Measurements from ENCODE around the gene PDGFD. TPM values are rescaled to one million over a fixed set of nuclear protein-coding genes. Genes with fewer than 3 reads are reported as not detected.

Gene PDGFD
- total and polyA plus RNA-seq, 4 experiments from 2014 or later = 0.10 TPM; not detected in 3

GRCh38 chr11:103987629-103988594, 176.0 kb downstream of the PDGFD start:
- no peak overlapping the region for H3K4me3 Mint-ChIP-seq
- no peaks in the 10 kb centered on the region for H3K4me1 Mint-ChIP-seq
- Histone ChIP-seq H3K27me3 (ENCODE audit: insufficient read depth, low read length) (no peaks in the 10 kb centered on the region), H3K27ac (ENCODE audit: low read depth, low read length) (no peak overlapping the region), H3K9me3 (ENCODE audit: control insufficient read depth in 1 of 2, low read length in 2 of 2) (no peaks in the 10 kb centered on the region), H3K4me3 (ENCODE audit: low read length in 2 of 2) (no peak overlapping the region), H3K36me3 (ENCODE audit: insufficient read depth, low read length) (no peaks in the 10 kb centered on the region), H3K4me1 (ENCODE audit: insufficient read depth, low read length) (no peaks in the 10 kb centered on the region)
- ChIA-PET POLR2A (ENCODE audit: partially characterized antibody) (no interaction called here), CTCF (ENCODE audit: partially characterized antibody) (no interaction called here)
- peaks cover 1% of the 10 kb centered on the region in 2 donors for H3K27me3 Mint-ChIP-seq
- peaks cover 0 to 2% (median 0%) of the 10 kb centered on the region in 8 donors for H3K9me3 Mint-ChIP-seq
- no peaks in the 10 kb centered on the region for H3K36me3 Mint-ChIP-seq
- no peak overlapping the region for H3K27ac Mint-ChIP-seq
- DNase-seq = no peak
- intact Hi-C loops (cut with micrococcal nuclease) = no loop called here

- no peak for DNase-seq
- no peaks in the 10 kb centered on the region for H3K4me1 ChIP-seq (ENCODE audit: insufficient read depth, low read length)
- Mint-ChIP-seq H3K4me1 (no peaks in the 10 kb centered on the region), H3K4me3 (no peak overlapping the region), H3K27ac (no peak overlapping the region), H3K36me3 (no peaks in the 10 kb centered on the region), H3K9me3 (peaks cover 0 to 2% (median 0%) of the 10 kb centered on the region in 8 donors), H3K27me3 (no peaks in the 10 kb centered on the region)
- H3K27ac ChIP-seq (ENCODE audit: low read depth, low read length) = no peak overlapping the region
- H3K4me3 ChIP-seq (ENCODE audit: low read length in 2 of 2) = no peak overlapping the region
- no peaks in the 10 kb centered on the region for H3K36me3 ChIP-seq (ENCODE audit: insufficient read depth, low read length)
- intact Hi-C loops (cut with micrococcal nuclease) = no loop called here
- no peaks in the 10 kb centered on the region for H3K27me3 ChIP-seq (ENCODE audit: insufficient read depth, low read length)
- H3K9me3 ChIP-seq (ENCODE audit: control insufficient read depth in 1 of 2, low read length in 2 of 2) = no peaks in the 10 kb centered on the region
- ChIA-PET CTCF (ENCODE audit: partially characterized antibody) (no interaction called here), POLR2A (ENCODE audit: partially characterized antibody) (no interaction called here)
These were observed 178.9 kb downstream of the PDGFD start for GRCh38 chr11:103985041-103985440.

DNA sequence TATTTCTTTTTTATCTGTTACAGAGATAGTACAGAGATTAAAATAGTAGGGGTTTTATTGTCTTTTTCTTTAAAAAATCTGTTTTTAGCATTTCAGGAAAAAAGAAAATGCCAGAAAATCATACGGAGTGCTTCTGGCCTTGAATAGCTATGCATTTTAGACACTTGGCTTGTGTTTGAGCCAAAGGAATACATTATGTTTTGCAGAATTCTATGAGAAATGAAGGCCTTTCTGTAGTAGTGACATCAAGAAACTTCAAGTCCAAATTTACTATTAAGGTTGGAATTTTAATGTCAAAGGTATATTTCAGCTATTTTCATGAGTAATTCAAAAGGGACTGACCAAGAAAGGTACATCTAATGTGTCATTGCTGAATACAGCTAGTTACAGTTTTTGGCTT, 183.8 kb downstream of the PDGFD start:
- Histone ChIP-seq H3K36me3 (ENCODE audit: insufficient read depth, low read length) (no peaks in the 10 kb centered on the region), H3K4me3 (ENCODE audit: low read length in 2 of 2) (no peak overlapping the region), H3K4me1 (ENCODE audit: insufficient read depth, low read length) (no peaks in the 10 kb centered on the region), H3K27me3 (ENCODE audit: insufficient read depth, low read length) (no peaks in the 10 kb centered on the region), H3K9me3 (ENCODE audit: control insufficient read depth in 1 of 2, low read length in 2 of 2) (no peaks in the 10 kb centered on the region), H3K27ac (ENCODE audit: low read depth, low read length) (no peak overlapping the region)
- H3K4me1 Mint-ChIP-seq = no peaks in the 10 kb centered on the region
- CTCF ChIA-PET (ENCODE audit: partially characterized antibody) = no interaction called here
- peaks cover 0 to 1% of the 10 kb centered on the region in 2 donors for H3K27me3 Mint-ChIP-seq
- POLR2A ChIA-PET (ENCODE audit: partially characterized antibody) = no interaction called here
- H3K27ac Mint-ChIP-seq = no peak overlapping the region
- H3K9me3 Mint-ChIP-seq = peaks cover 0 to 2% (median 0%) of the 10 kb centered on the region in 8 donors
- intact Hi-C loops (cut with micrococcal nuclease) = no loop called here
- no peak for DNase-seq
- no peaks in the 10 kb centered on the region for H3K36me3 Mint-ChIP-seq
- no peak overlapping the region for H3K4me3 Mint-ChIP-seq

DNA sequence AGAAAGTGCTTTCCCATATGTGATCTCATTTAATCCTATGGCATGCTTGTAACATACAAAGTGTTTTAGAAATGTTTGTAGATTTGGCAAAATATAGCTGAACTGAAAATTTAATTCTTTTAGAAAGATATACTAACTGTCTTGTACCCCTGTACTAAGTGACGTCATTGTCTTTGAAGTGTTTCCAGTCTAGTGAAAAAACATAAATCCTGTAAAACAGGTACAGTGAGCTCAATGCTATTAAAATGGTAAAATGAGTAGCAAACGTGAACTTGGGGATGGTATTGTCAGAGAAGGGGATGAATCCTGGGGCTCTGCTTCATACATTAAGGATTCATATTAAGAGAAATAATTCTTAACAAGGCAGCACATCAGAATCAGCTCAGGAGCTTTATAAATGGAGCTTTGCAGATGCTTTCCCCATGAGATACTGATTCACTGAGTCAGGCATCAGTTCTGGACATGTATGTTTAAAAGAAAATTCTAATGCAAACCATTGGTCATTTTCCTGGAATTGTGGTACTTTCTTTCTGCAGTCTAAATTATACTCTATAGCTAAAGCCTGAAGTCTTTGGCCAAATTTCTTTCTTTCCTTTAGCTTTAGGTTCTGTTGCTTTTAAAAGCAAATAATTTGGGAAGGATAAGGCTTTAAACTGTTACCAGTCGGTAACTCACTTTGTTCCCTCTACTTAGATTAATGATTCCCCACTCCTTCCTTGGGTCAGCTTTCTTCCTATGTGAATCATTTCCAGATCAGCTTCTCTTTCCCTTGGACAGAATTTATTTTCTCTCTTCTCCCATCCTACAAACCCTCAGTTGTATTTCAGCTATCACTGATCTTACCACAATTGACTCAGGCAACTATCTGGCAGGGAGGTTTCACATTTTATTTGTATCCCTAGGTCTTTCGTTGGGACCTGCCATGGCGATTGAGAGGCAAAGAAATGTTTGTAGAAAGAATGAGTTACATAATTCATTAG, 185.0 kb downstream of the PDGFD start:
- H3K4me1 Mint-ChIP-seq = no peaks in the 10 kb centered on the region
- no peaks in the 10 kb centered on the region for H3K4me1 ChIP-seq (ENCODE audit: insufficient read depth, low read length)
- H3K9me3 ChIP-seq (ENCODE audit: control insufficient read depth in 1 of 2, low read length in 2 of 2) = no peaks in the 10 kb centered on the region
- no peaks in the 10 kb centered on the region for H3K27me3 ChIP-seq (ENCODE audit: insufficient read depth, low read length)
- H3K27me3 Mint-ChIP-seq = peaks cover 0 to 1% of the 10 kb centered on the region in 2 donors
- ChIA-PET CTCF (ENCODE audit: partially characterized antibody) (no interaction called here), POLR2A (ENCODE audit: partially characterized antibody) (no interaction called here)
- no peak overlapping the region for H3K27ac Mint-ChIP-seq
- H3K4me3 ChIP-seq (ENCODE audit: low read length in 2 of 2) = no peak overlapping the region
- H3K9me3 Mint-ChIP-seq = peaks cover 0 to 2% (median 0%) of the 10 kb centered on the region in 8 donors
- no peak overlapping the region for H3K27ac ChIP-seq (ENCODE audit: low read depth, low read length)
- intact Hi-C loops (cut with micrococcal nuclease) = no loop called here
- no peaks in the 10 kb centered on the region for H3K36me3 ChIP-seq (ENCODE audit: insufficient read depth, low read length)
- no peaks in the 10 kb centered on the region for H3K36me3 Mint-ChIP-seq
- no peak overlapping the region for H3K4me3 Mint-ChIP-seq
- DNase-seq = no peak

DNA sequence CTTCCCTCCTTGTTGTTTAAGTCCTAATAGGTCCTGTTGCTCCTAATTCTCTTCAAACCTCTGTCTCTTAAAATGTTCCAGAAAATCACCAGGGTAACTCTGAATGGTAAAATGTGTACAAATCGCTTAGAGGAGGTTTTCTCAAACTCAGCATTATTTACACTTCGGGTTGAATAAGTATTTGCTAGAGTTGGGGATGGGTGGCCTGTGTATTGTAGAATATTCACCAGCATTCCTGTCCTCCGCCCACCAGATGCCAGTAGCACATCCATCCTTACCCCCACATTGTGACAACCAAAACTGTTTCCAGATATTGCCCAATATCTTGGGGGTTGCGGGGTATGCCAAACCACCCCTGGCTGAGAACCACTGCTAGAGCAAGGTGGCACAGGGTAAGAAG, 191.9 kb downstream of the PDGFD start:
- Mint-ChIP-seq H3K27me3 (no peaks in the 10 kb centered on the region), H3K4me1 (no peaks in the 10 kb centered on the region), H3K36me3 (no peaks in the 10 kb centered on the region), H3K9me3 (peaks cover 0 to 2% (median 0%) of the 10 kb centered on the region in 8 donors), H3K27ac (no peak overlapping the region), H3K4me3 (no peak overlapping the region)
- ChIA-PET POLR2A (ENCODE audit: partially characterized antibody) (no interaction called here), CTCF (ENCODE audit: partially characterized antibody) (no interaction called here)
- Histone ChIP-seq H3K27me3 (ENCODE audit: insufficient read depth, low read length) (no peaks in the 10 kb centered on the region), H3K4me1 (ENCODE audit: insufficient read depth, low read length) (no peaks in the 10 kb centered on the region), H3K9me3 (ENCODE audit: control insufficient read depth in 1 of 2, low read length in 2 of 2) (no peaks in the 10 kb centered on the region), H3K4me3 (ENCODE audit: low read length in 2 of 2) (no peak overlapping the region), H3K27ac (ENCODE audit: low read depth, low read length) (no peak overlapping the region), H3K36me3 (ENCODE audit: insufficient read depth, low read length) (no peaks in the 10 kb centered on the region)
- intact Hi-C loops (cut with micrococcal nuclease) = no loop called here
- DNase-seq = no peak

- intact Hi-C loops (cut with micrococcal nuclease) = no loop called here
- H3K9me3 ChIP-seq (ENCODE audit: control insufficient read depth in 1 of 2, low read length in 2 of 2) = no peaks in the 10 kb centered on the region
- no peaks in the 10 kb centered on the region for H3K36me3 ChIP-seq (ENCODE audit: insufficient read depth, low read length)
- Mint-ChIP-seq H3K4me1 (no peaks in the 10 kb centered on the region), H3K36me3 (no peaks in the 10 kb centered on the region), H3K4me3 (no peak overlapping the region), H3K9me3 (peaks cover 0 to 2% (median 0%) of the 10 kb centered on the region in 8 donors), H3K27me3 (no peaks in the 10 kb centered on the region), H3K27ac (no peak overlapping the region)
- no peaks in the 10 kb centered on the region for H3K4me1 ChIP-seq (ENCODE audit: insufficient read depth, low read length)
- ChIA-PET POLR2A (ENCODE audit: partially characterized antibody) (no interaction called here), CTCF (ENCODE audit: partially characterized antibody) (no interaction called here)
- H3K4me3 ChIP-seq (ENCODE audit: low read length in 2 of 2) = no peak overlapping the region
- H3K27ac ChIP-seq (ENCODE audit: low read depth, low read length) = no peak overlapping the region
- DNase-seq = no peak
- H3K27me3 ChIP-seq (ENCODE audit: insufficient read depth, low read length) = no peaks in the 10 kb centered on the region
These were observed 193.2 kb downstream of the PDGFD start for GRCh38 chr11:103970701-103971249.

DNA sequence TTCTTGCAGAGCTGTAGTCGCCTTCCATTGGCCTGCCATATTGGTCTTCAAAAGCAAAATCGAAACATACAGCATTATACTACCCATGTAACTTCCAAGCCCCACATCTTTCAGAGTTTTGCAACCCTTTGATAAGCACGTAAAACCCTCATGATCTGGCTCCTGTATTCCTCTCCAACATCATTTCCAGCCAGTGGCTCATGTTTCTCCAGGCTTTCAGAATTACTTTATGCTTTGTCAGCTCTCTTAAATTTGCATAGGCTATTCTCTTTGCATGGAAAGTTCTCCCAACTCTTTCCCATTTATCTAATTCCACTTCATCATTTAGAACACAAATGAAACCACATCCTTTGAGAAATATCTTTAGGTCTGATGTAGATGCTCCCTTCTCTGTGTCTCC, 195.3 kb downstream of the PDGFD start:
- peaks cover 0 to under 1% (median 0%) of the 10 kb centered on the region in 8 donors for H3K9me3 Mint-ChIP-seq
- Histone ChIP-seq H3K4me3 (ENCODE audit: low read length in 2 of 2) (no peak overlapping the region), H3K9me3 (ENCODE audit: control insufficient read depth in 1 of 2, low read length in 2 of 2) (no peaks in the 10 kb centered on the region), H3K36me3 (ENCODE audit: insufficient read depth, low read length) (no peaks in the 10 kb centered on the region), H3K4me1 (ENCODE audit: insufficient read depth, low read length) (no peaks in the 10 kb centered on the region), H3K27me3 (ENCODE audit: insufficient read depth, low read length) (no peaks in the 10 kb centered on the region), H3K27ac (ENCODE audit: low read depth, low read length) (no peak overlapping the region)
- no peak overlapping the region for H3K4me3 Mint-ChIP-seq
- DNase-seq = no peak
- CTCF ChIA-PET (ENCODE audit: partially characterized antibody) = no interaction called here
- intact Hi-C loops (cut with micrococcal nuclease) = no loop called here
- H3K36me3 Mint-ChIP-seq = no peaks in the 10 kb centered on the region
- no peaks in the 10 kb centered on the region for H3K4me1 Mint-ChIP-seq
- no peaks in the 10 kb centered on the region for H3K27me3 Mint-ChIP-seq
- POLR2A ChIA-PET (ENCODE audit: partially characterized antibody) = no interaction called here
- no peak overlapping the region for H3K27ac Mint-ChIP-seq

All from CD4-positive, alpha-beta memory T cell (primary cell).